IMR-90 (cell line): ENCODE measurements around the gene ITPRIP.

Experiments
- CEBPB ChIP-seq: IDR thresholded peaks from 2 replicates; pipeline ENCODE4 v1.6.1; 2012; ENCODE audit warnings: low read depth, low read length, improper control_type of control experiment
- CTCF ChIP-seq: conservative IDR thresholded peaks from 2 replicates; pipeline ENCODE4 v1.5.1; 2012; ENCODE audit warnings: mild to moderate bottlenecking, low read depth, low read length, improper control_type of control experiment
- ELK1 ChIP-seq: fragments of 150-350 bp; IDR thresholded peaks from 2 replicates; pipeline ENCODE4 v1.6.1; 2016; ENCODE audit warnings: low read depth, mild to moderate bottlenecking, low read length, moderate library complexity, borderline replicate concordance
- FOS ChIP-seq: fragments of 150-350 bp; IDR thresholded peaks from 2 replicates; pipeline ENCODE4 v1.6.1; 2016; ENCODE audit warnings: low read depth, low read length
- MAFK ChIP-seq: IDR thresholded peaks from 2 replicates; pipeline ENCODE4 v1.6.1; 2012; ENCODE audit warnings: low read depth, low read length, improper control_type of control experiment
- MAZ ChIP-seq: IDR thresholded peaks from 2 replicates; pipeline ENCODE4 v1.6.1; 2012; ENCODE audit warnings: low read depth, mild to moderate bottlenecking, low read length, improper control_type of control experiment, moderate library complexity, borderline replicate concordance
- NFE2L2 ChIP-seq: fragments of 150-350 bp; IDR thresholded peaks from 2 replicates; pipeline ENCODE4 v1.6.1; 2016; ENCODE audit warnings: low read depth, mild to moderate bottlenecking, low read length
- POLR2A ChIP-seq: IDR thresholded peaks from 2 replicates; pipeline ENCODE4 v1.6.1; 2012; ENCODE audit warnings: mild to moderate bottlenecking, low read depth, low read length
- RAD21 ChIP-seq: IDR thresholded peaks from 2 replicates; pipeline ENCODE4 v1.6.1; 2012; ENCODE audit warnings: low read length, improper control_type of control experiment
- RFX5 ChIP-seq: IDR thresholded peaks from 2 replicates; pipeline ENCODE4 v1.8.0; 2012; ENCODE audit warnings: low read depth, mild to moderate bottlenecking, low read length, moderate library complexity
- USF2 ChIP-seq: fragments of 150-350 bp; IDR thresholded peaks from 2 replicates; pipeline ENCODE4 v1.6.1; 2017; ENCODE audit warnings: mild to moderate bottlenecking, antibody characterized with exemption, low read length, low read depth

- TF ChIP-seq CTCF (no peak), CEBPB (no peak), MAFK (no peak), POLR2A (no peak), MAZ (no peak), ELK1 (no peak), NFE2L2 (no peak), USF2 (no peak), RFX5 (no peak), RAD21 (no peak), FOS (no peak)
Measured at GRCh38 chr10:104303594-104304355, 34.5 kb downstream of the ITPRIP start.
